HEK293 (cell line): Measurements from ENCODE around the gene HTR1E.
"Not testable (repeated sequence)": the region's sequence is repeated elsewhere in the genome, so short reads cannot be mapped to it uniquely, and the experiment has no call there.

Experiments
- CTCF ChIA-PET: fragments of 350-600 bp; formaldehyde crosslinking; extraction: SDS; loops from one replicate; lab custom pipeline; 2021; ENCODE audit warnings: antibody characterized with exemption; lab: Yijun Ruan, JAX
- POLR2A ChIA-PET: fragments of 300-600 bp; formaldehyde crosslinking; extraction: SDS; loops from one replicate; lab custom pipeline; 2020; ENCODE audit warnings: antibody characterized with exemption, inconsistent platforms; lab: Yijun Ruan, JAX
- H3K27ac ChIP-seq: fragments of 200-500 bp; sonication (Bioruptor generic); 2 replicates; pipeline ENCODE4 v1.5.1; 2014; ENCODE audit warnings: low read depth, low read length, control low read depth, inconsistent platforms; ENCODE audit errors: extremely low read depth
- H3K36me3 ChIP-seq, 2 experiments: fragments of 200-500 bp in 1 of 2; sonication (Bioruptor generic) in 1 of 2; 1 replicate in 1 of 2; 2 replicates in 1 of 2; pipeline ENCODE4 v1.5.1; 2014 to 2017; ENCODE audit warnings: inconsistent platforms in 2 of 2, low read length in 2 of 2; ENCODE audit not compliant: control insufficient read depth in 2 of 2, insufficient read depth in 1 of 2
- H3K4me1 ChIP-seq: fragments of 200-500 bp; sonication (Bioruptor generic); 2 replicates; pipeline ENCODE4 v1.5.1; 2014; ENCODE audit warnings: mild to moderate bottlenecking, low read length, inconsistent platforms; ENCODE audit not compliant: control insufficient read depth, insufficient read depth
- H3K4me3 ChIP-seq: 2 replicates; pipeline ENCODE4 v1.5.1; 2011; ENCODE audit warnings: low read depth, mild to moderate bottlenecking, control low read depth, low read length, moderate library complexity
- H3K9me3 ChIP-seq: fragments of 200-500 bp; sonication (Bioruptor generic); 2 replicates; pipeline ENCODE4 v1.5.1; 2014; ENCODE audit warnings: low read depth, low read length, inconsistent platforms; ENCODE audit not compliant: control insufficient read depth, insufficient read depth
- CTCF ChIP-seq: fragments of 450-650 bp; formaldehyde crosslinking; IDR thresholded peaks from 2 replicates; pipeline ENCODE4 v1.5.1; 2016; ENCODE audit warnings: missing biosample characterization, missing genetic modification characterization
- GLIS2 ChIP-seq: fragments of 450-650 bp; formaldehyde crosslinking; IDR thresholded peaks from 2 replicates; pipeline ENCODE4 v1.5.1; 2016; ENCODE audit warnings: missing biosample characterization, missing genetic modification characterization
- KLF8 ChIP-seq: fragments of 450-650 bp; formaldehyde crosslinking; IDR thresholded peaks from 2 replicates; pipeline ENCODE4 v1.5.1; 2016; ENCODE audit warnings: missing biosample characterization, missing genetic modification characterization
- PATZ1 ChIP-seq: fragments of 450-650 bp; formaldehyde crosslinking; IDR thresholded peaks from 2 replicates; pipeline ENCODE4 v1.5.1; 2016; ENCODE audit warnings: missing biosample characterization, missing genetic modification characterization
- YY1 ChIP-seq: fragments of 450-650 bp; formaldehyde crosslinking; IDR thresholded peaks from 2 replicates; pipeline ENCODE4 v1.5.1; 2018; ENCODE audit warnings: missing biosample characterization, missing genetic modification characterization
- ZBTB17 ChIP-seq: fragments of 450-650 bp; formaldehyde crosslinking; IDR thresholded peaks from 2 replicates; pipeline ENCODE4 v1.5.1; 2016; ENCODE audit warnings: missing biosample characterization, missing genetic modification characterization
- ZBTB26 ChIP-seq: fragments of 450-650 bp; formaldehyde crosslinking; optimal IDR thresholded peaks from 2 replicates; pipeline ENCODE3; 2016; ENCODE audit warnings: missing biosample characterization, mild to moderate bottlenecking, missing genetic modification characterization
- ZBTB6 ChIP-seq: fragments of 450-650 bp; formaldehyde crosslinking; IDR thresholded peaks from 2 replicates; pipeline ENCODE4 v1.5.1; 2017; ENCODE audit warnings: missing biosample characterization, missing genetic modification characterization
- ZNF2 ChIP-seq: fragments of 450-650 bp; formaldehyde crosslinking; IDR thresholded peaks from 2 replicates; pipeline ENCODE4 v1.5.1; 2016; ENCODE audit warnings: missing biosample characterization, missing genetic modification characterization
- ZNF24 ChIP-seq: fragments of 450-650 bp; formaldehyde crosslinking; IDR thresholded peaks from 2 replicates; pipeline ENCODE4 v1.5.1; 2016; ENCODE audit warnings: missing biosample characterization, missing genetic modification characterization
- ZNF324 ChIP-seq: fragments of 450-650 bp; formaldehyde crosslinking; IDR thresholded peaks from 2 replicates; pipeline ENCODE4 v1.5.1; 2016; ENCODE audit warnings: missing biosample characterization, missing genetic modification characterization
- ZNF335 ChIP-seq: fragments of 450-650 bp; formaldehyde crosslinking; conservative IDR thresholded peaks from 2 replicates; pipeline ENCODE4 v1.5.1; 2016; ENCODE audit warnings: missing biosample characterization, missing genetic modification characterization
- ZNF404 ChIP-seq: fragments of 450-650 bp; formaldehyde crosslinking; IDR thresholded peaks from 2 replicates; pipeline ENCODE4 v1.5.1; 2017; ENCODE audit warnings: missing biosample characterization, missing genetic modification characterization
- ZNF423 ChIP-seq: fragments of 450-650 bp; formaldehyde crosslinking; IDR thresholded peaks from 2 replicates; pipeline ENCODE4 v1.5.1; 2016; ENCODE audit warnings: missing biosample characterization, missing genetic modification characterization
- ZNF513 ChIP-seq: fragments of 450-650 bp; IDR thresholded peaks from 2 replicates; pipeline ENCODE4 v1.5.1; 2018; ENCODE audit warnings: missing biosample characterization, missing genetic modification characterization
- ZNF561 ChIP-seq: fragments of 450-650 bp; IDR thresholded peaks from 2 replicates; pipeline ENCODE4 v1.5.1; 2018; ENCODE audit warnings: missing biosample characterization, missing genetic modification characterization, borderline replicate concordance
- ZNF654 ChIP-seq: fragments of 450-650 bp; formaldehyde crosslinking; IDR thresholded peaks from 2 replicates; pipeline ENCODE4 v1.5.1; 2016; ENCODE audit warnings: low read depth, missing biosample characterization, missing genetic modification characterization

The HTR1E gene

GRCh38 chr6:86937219-86938079 lies at the start of gene HTR1E:
HTR1E (plus strand) TSS chr6:86937528; CDS start chr6:87015335, 77,807 bp downstream.
- Histone ChIP-seq H3K9me3 (no peaks in the 10 kb centered on the region; the same call in 1 of the 2 replicates), H3K4me3 (peak within 1 kb of the TSS; percentile 38), H3K36me3 (no peaks in the 10 kb centered on the region), H3K27ac (no peak within 1 kb of the TSS), H3K4me1 (no peaks in the 10 kb centered on the region; the same call in 1 of the 2 replicates)
- CTCF ChIA-PET = interaction anchor here (0.6 to 2.3 kb wide), 14 partner anchors 8 to 1185 kb away, joined by 3 to 7 read pairs (median 3); no protein-coding TSS in a partner anchor
- TF ChIP-seq GLIS2 (tag by site-specific recombination) (0 out of 2 replicates have a peak, but pooled peaks have one; percentile 33), ZNF24 (tag by site-specific recombination) (no peak), ZNF404 (no peak), ZBTB6 (tag by site-specific recombination) (peak; percentile 62), CTCF (tag by site-specific recombination) (peak; percentile 74), ZNF335 (tag by site-specific recombination) (peak; percentile 47), ZNF324 (tag by site-specific recombination) (no peak), ZBTB17 (tag by site-specific recombination) (peak; percentile 67), YY1 (no peak), PATZ1 (tag by site-specific recombination) (0 out of 2 replicates have a peak, but pooled peaks have one; percentile 22), ZNF654 (peak; percentile 88), KLF8 (no peak), ZBTB26 (tag by site-specific recombination) (peak; percentile 44)
- POLR2A ChIA-PET = no interaction called here

GRCh38 chr6:86888301-86888700 lies 49.0 kb upstream of the HTR1E start:
- Histone ChIP-seq H3K9me3 (no peaks in the 10 kb centered on the region), H3K36me3 (no peaks in the 10 kb centered on the region), H3K4me1 (no peaks in the 10 kb centered on the region), H3K4me3 (no peak overlapping the region), H3K27ac (no peak overlapping the region)
- CTCF ChIA-PET = no interaction called here
- POLR2A ChIA-PET = no interaction called here
- TF ChIP-seq ZNF2 (tag by site-specific recombination) (no peak), ZNF513 (tag by site-specific recombination) (no peak), ZNF561 (tag by site-specific recombination) (no peak), ZNF423 (no peak), ZNF335 (tag by site-specific recombination) (no peak)

GRCh38 chr6:86897265-86897664 lies 40.1 kb upstream of the HTR1E start:
- POLR2A ChIA-PET, H3K27ac ChIP-seq, H3K4me1 ChIP-seq, CTCF ChIA-PET, H3K4me3 ChIP-seq, H3K9me3 ChIP-seq, H3K36me3 ChIP-seq: not testable (repeated sequence)
